GM19467 (cell line): Measurements from ENCODE around the gene UGT1A10.
"Not testable (repeated sequence)": the region's sequence is repeated elsewhere in the genome, so short reads cannot be mapped to it uniquely, and the experiment has no call there.

Experiments
- ATAC-seq: cut with Tn5 transposase; IDR thresholded peaks from one replicate; pipeline ENCODE4 v1.9.1; 2021; ENCODE audit warnings: mild to moderate bottlenecking, moderate library complexity; ENCODE audit not compliant: unreplicated experiment

Gene UGT1A10

GRCh38 chr2:233636306-233636705, at the start of gene UGT1A10:
TSS of gene UGT1A10 (plus strand) at chr2:233636448. CDS start at chr2:233636523, 75 bp downstream.
- ATAC-seq = not testable (repeated sequence)

GRCh38 chr2:233588400-233588799, 47.8 kb upstream of the UGT1A10 start:
- no peak for ATAC-seq

- ATAC-seq = not testable (repeated sequence)
Observed at GRCh38 chr2:233592706-233593105, 43.5 kb upstream of the UGT1A10 start.

GRCh38 chr2:233593201-233593600, 43.0 kb upstream of the UGT1A10 start:
- ATAC-seq = no peak

- ATAC-seq = no peak
Observed at GRCh38 chr2:233597522-233597921, 38.7 kb upstream of the UGT1A10 start.

GRCh38 chr2:233598952-233599351, 37.3 kb upstream of the UGT1A10 start:
- no peak for ATAC-seq

- ATAC-seq = no peak
Observed at GRCh38 chr2:233600386-233600785, 35.9 kb upstream of the UGT1A10 start.

- ATAC-seq = no peak
Observed at GRCh38 chr2:233602076-233602475, 34.2 kb upstream of the UGT1A10 start.

- ATAC-seq = no peak
Observed at GRCh38 chr2:233603520-233603919, 32.7 kb upstream of the UGT1A10 start.

GRCh38 chr2:233604826-233605225, 31.4 kb upstream of the UGT1A10 start:
- ATAC-seq = no peak

- no peak for ATAC-seq
Observed at GRCh38 chr2:233605680-233606079, 30.6 kb upstream of the UGT1A10 start.

GRCh38 chr2:233611284-233611683, 25.0 kb upstream of the UGT1A10 start:
- no peak for ATAC-seq

- not testable (repeated sequence) for ATAC-seq
Observed at GRCh38 chr2:233617476-233617875, 18.8 kb upstream of the UGT1A10 start, which contains the start of gene UGT1A8. TSS of gene UGT1A8 (plus strand) at chr2:233617633. CDS start at chr2:233617708, 75 bp downstream.

- no peak for ATAC-seq
Observed at GRCh38 chr2:233620204-233620603, 16.0 kb upstream of the UGT1A10 start.

- ATAC-seq = not testable (repeated sequence)
Observed at GRCh38 chr2:233621863-233622262, 14.4 kb upstream of the UGT1A10 start.

- ATAC-seq = no peak
Observed at GRCh38 chr2:233627331-233628025, 8.8 kb upstream of the UGT1A10 start.

- no peak for ATAC-seq
Observed at GRCh38 chr2:233638836-233639235, 2.6 kb downstream of the UGT1A10 start.

GRCh38 chr2:233639860-233640259, 3.6 kb downstream of the UGT1A10 start:
- ATAC-seq = no peak

- ATAC-seq = no peak
Observed at GRCh38 chr2:233643128-233643527, 6.9 kb downstream of the UGT1A10 start.

- not testable (repeated sequence) for ATAC-seq
Observed at GRCh38 chr2:233646033-233646432, 9.8 kb downstream of the UGT1A10 start.

- ATAC-seq = no peak
Observed at GRCh38 chr2:233650981-233651380, 14.7 kb downstream of the UGT1A10 start.

- ATAC-seq = no peak
Observed at GRCh38 chr2:233651430-233651829, 15.2 kb downstream of the UGT1A10 start.

- no peak for ATAC-seq
Observed at GRCh38 chr2:233654501-233654900, 18.3 kb downstream of the UGT1A10 start.
